Spleen (tissue), 13 donors: ENCODE data around the gene SEC14L2. TPM values are rescaled to one million over a fixed set of nuclear protein-coding genes. Genes with fewer than 3 reads are reported as not detected.

Experiments used
- DNase-seq: peaks from one replicate; pipeline ENCODE4 v3.0.0-alpha.2; 2020
- H3K27ac ChIP-seq, 8 donors: fragments of 200-600 bp; sonication (generic) in 7 of 8; 1 replicate in 4 of 8; 2 replicates in 4 of 8; pipeline versions ENCODE4 v1.5.0 to v1.8.0; 2016 to 2021; ENCODE audit warnings: inconsistent platforms in 4 of 8, mild to moderate bottlenecking in 4 of 8, moderate library complexity in 1 of 8
- H3K27me3 ChIP-seq, 7 donors: fragments of 200-600 bp; sonication (generic) in 6 of 7; replicated peaks in 1 of 7; 1 replicate in 4 of 7; 2 replicates in 3 of 7; pipeline versions ENCODE4 v1.5.0 to v1.8.0; 2016 to 2021; ENCODE audit warnings: inconsistent platforms in 3 of 7, mild to moderate bottlenecking in 1 of 7
- H3K36me3 ChIP-seq, 6 donors: fragments of 200-600 bp; sonication (generic) in 5 of 6; 1 replicate in 4 of 6; 2 replicates in 2 of 6; pipeline versions ENCODE4 v1.5.0 to v1.8.0; 2016 to 2021; ENCODE audit warnings: inconsistent platforms in 2 of 6
- H3K4me1 ChIP-seq, 6 donors: fragments of 200-600 bp; sonication (generic) in 5 of 6; 1 replicate in 3 of 6; 2 replicates in 3 of 6; pipeline versions ENCODE4 v1.5.0 to v1.8.0; 2016 to 2021; ENCODE audit warnings: inconsistent platforms in 3 of 6
- H3K4me3 ChIP-seq, 8 donors: fragments of 200-600 bp; sonication (generic) in 7 of 8; 1 replicate in 4 of 8; 2 replicates in 4 of 8; pipeline versions ENCODE4 v1.5.0 to v1.8.0; 2016 to 2021; ENCODE audit warnings: inconsistent platforms in 4 of 8, mild to moderate bottlenecking in 4 of 8, moderate library complexity in 2 of 8
- H3K9me3 ChIP-seq, 8 donors: fragments of 200-600 bp; sonication (generic) in 7 of 8; 1 replicate in 4 of 8; 2 replicates in 4 of 8; pipeline versions ENCODE4 v1.5.0 to v1.8.0; 2016 to 2021; ENCODE audit warnings: inconsistent platforms in 4 of 8
- CTCF ChIP-seq, 11 experiments: fragments of 200-600 bp in 7 of 11; fragments of 450-650 bp in 4 of 11; sonication (generic) in 4 of 11; IDR thresholded peaks in 8 of 11; conservative IDR thresholded peaks in 3 of 11; 1 replicate in 7 of 11; 2 replicates in 4 of 11; pipeline versions ENCODE4 v1.4.0 to v1.8.0; 2016 to 2021; ENCODE audit warnings: antibody characterized with exemption in 11 of 11, inconsistent platforms in 4 of 11, mild to moderate bottlenecking in 1 of 11
- POLR2A ChIP-seq, 3 donors: fragments of 450-650 bp; IDR thresholded peaks; one replicate each; pipeline ENCODE4 v1.5.1; 2017; ENCODE audit warnings: antibody characterized with exemption in 3 of 3, mild to moderate bottlenecking in 1 of 3
- POLR2AphosphoS5 ChIP-seq, 3 donors: sonication (generic); formaldehyde crosslinking; IDR thresholded peaks; one replicate each; pipeline ENCODE4 v1.5.1; 2017; ENCODE audit warnings: antibody characterized with exemption in 3 of 3
- WGBS, 5 donors: extraction: QIAGEN DNeasy Blood & Tissue Kit in 3 of 5; methylation state at CpG; one replicate each; pipeline versions ENCODE4 v1.1.5 to v1.1.7; 2013 to 2018; 5-methylcytosine and 5-hydroxymethylcytosine counted together
- intact Hi-C: fragments of 100-400 bp; cut with DNase I; formaldehyde crosslinking; loops from one replicate; pipeline ENCODE4 v1.15.0; 2023; ENCODE audit warnings: low total_unique reads
- long read RNA-seq, 2 donors: transcript quantifications; one replicate each; lab custom pipeline, GENCODE V29; 2026
- polyA plus RNA-seq, 3 donors: library from polyadenylated mRNA; stranded (reverse); fragments of 200-250 nt; gene quantifications; one replicate each; pipeline ENCODE4 v1.2.1, GENCODE V29; 2013
- total RNA-seq, 7 donors: library from RNA; depleted of rRNA in 3 of 7; stranded (reverse); fragments of >200 nt in 3 of 7; fragmentation: NEBNext Ultra II Directional in 4 of 7; extraction: Animal tissue kit (Norgen Biotek cat#: 25700) in 4 of 7; gene quantifications; one replicate each; pipeline versions ENCODE4 v1.1.0 to v1.2.1, GENCODE V29; 2016 to 2021
- donor health status: healthy with polysubstance abuse.
- donor health status: DM: no; HTN: no; CAD: no; lungs with moderate emphysema.
- donor health status: DM: no; HTN: no; CAD: no.
- donor health status: Bipolar disorder and iron deficiency.
- donor health status: healthy.
- donor health status: DM: no; HTN: no; CAD: no.
- donor health status: DM: yes; HTN: yes; CAD: no.

The SEC14L2 gene
- 1 to 10 TPM in 6 of 7 donors, under 1 TPM in 1; 0.52 to 6.1 (median 2.4) TPM for total RNA-seq
- polyA plus RNA-seq: 1 to 10 TPM in 1 of 3 donors, under 1 TPM in 2; 0.54 to 1.5 (median 0.96) TPM
- long read RNA-seq, donor 1, full-length matches to known transcripts: 1 of 1 reads
- long read RNA-seq, donor 1, partial matches to known transcripts: 0 of 1 reads
- long read RNA-seq, donor 1, other reads (novel, unspliced or antisense): 0 of 1 reads
- long read RNA-seq, donor 2, full-length matches to known transcripts: 2 of 2 reads
- long read RNA-seq, donor 2, partial matches to known transcripts: 0 of 2 reads
- long read RNA-seq, donor 2, other reads (novel, unspliced or antisense): 0 of 2 reads

GRCh38 chr22:30396871-30397655 is at the start of gene SEC14L2:
Gene SEC14L2 (plus strand): TSS chr22:30397018. CDS start chr22:30397117, 99 bp downstream.
- Histone ChIP-seq H3K4me1 (peaks cover 0 to 49% (median 27%) of the 10 kb centered on the region in 6 donors), H3K9me3 (no peaks in the 10 kb centered on the region), H3K27me3 (peaks cover 0 to 56% (median 32%) of the 10 kb centered on the region in 7 donors), H3K36me3 (no peaks in the 10 kb centered on the region), H3K4me3 (peak within 1 kb of the TSS; percentile 18 to 71 (median 42)), H3K27ac (peak within 1 kb of the TSS in 2 of 8 donors; percentile 28 to 48)
- intact Hi-C loops: no loop called here
- TF ChIP-seq POLR2AphosphoS5 (IDR thresholded peaks at IDR 0.05) (peak in 2 of 3 donors; percentile 48 to 60), POLR2A (IDR thresholded peaks at IDR 0.05) (no peak), CTCF (IDR thresholded peaks at IDR 0.05 in 8 of 11, conservative IDR thresholded peaks at IDR 0.05 in 3 of 11) (no peak)
- WGBS, 5 donors: 2 to 4% (median 3%) methylated on average over 32 to 56 of the region's 56 CpGs
- DNase-seq: no peak

- Histone ChIP-seq H3K4me3 (no peak overlapping the region), H3K27me3 (no peaks in the 10 kb centered on the region), H3K27ac (peak overlapping the region in 5 of 8 donors; percentile 49 to 59 (median 53)), H3K4me1 (peaks cover 18 to 82% (median 60%) of the 10 kb centered on the region in 6 donors), H3K36me3 (peaks cover 0 to 100% (median 99%) of the 10 kb centered on the region in 6 donors), H3K9me3 (no peaks in the 10 kb centered on the region)
- DNase-seq: no peak
- intact Hi-C loops: no loop called here
- TF ChIP-seq POLR2AphosphoS5 (IDR thresholded peaks at IDR 0.05): no peak
- WGBS, 5 donors: 58 to 74% (median 66%) methylated on average over 5 of the region's 5 CpGs
Observed at GRCh38 chr22:30347255-30347892, 49.4 kb upstream of the SEC14L2 start.

- Histone ChIP-seq H3K4me3 (no peak overlapping the region), H3K9me3 (no peaks in the 10 kb centered on the region), H3K27ac (peak overlapping the region in 6 of 8 donors; percentile 49 to 59 (median 52)), H3K36me3 (peaks cover 0 to 100% (median 96%) of the 10 kb centered on the region in 6 donors), H3K4me1 (peaks cover 19 to 90% (median 63%) of the 10 kb centered on the region in 6 donors), H3K27me3 (no peaks in the 10 kb centered on the region)
- 68 to 80% (median 77%) methylated on average over 4 of the region's 4 CpGs for WGBS, 5 donors
- TF ChIP-seq POLR2AphosphoS5 (IDR thresholded peaks at IDR 0.05) (no peak), POLR2A (IDR thresholded peaks at IDR 0.05) (no peak), CTCF (IDR thresholded peaks at IDR 0.05 in 8 of 11, conservative IDR thresholded peaks at IDR 0.05 in 3 of 11) (no peak)
- intact Hi-C loops: no loop called here
- DNase-seq: peak; percentile 51
Observed at GRCh38 chr22:30348404-30348803, 48.4 kb upstream of the SEC14L2 start.

GRCh38 chr22:30348809-30349208 is 48.0 kb upstream of the SEC14L2 start:
- 50 to 74% (median 64%) methylated on average over 4 of the region's 4 CpGs for WGBS, 5 donors
- DNase-seq: no peak
- Histone ChIP-seq H3K9me3 (no peaks in the 10 kb centered on the region), H3K4me1 (peaks cover 23 to 95% (median 66%) of the 10 kb centered on the region in 6 donors), H3K36me3 (peaks cover 0 to 100% (median 94%) of the 10 kb centered on the region in 6 donors), H3K4me3 (no peak overlapping the region), H3K27ac (peak overlapping the region in 6 of 8 donors; percentile 49 to 59 (median 52)), H3K27me3 (no peaks in the 10 kb centered on the region)
- TF ChIP-seq POLR2AphosphoS5 (IDR thresholded peaks at IDR 0.05) (no peak), CTCF (IDR thresholded peaks at IDR 0.05 in 8 of 11, conservative IDR thresholded peaks at IDR 0.05 in 3 of 11) (no peak)
- intact Hi-C loops: no loop called here
